Stimulated activated CD4-positive, alpha-beta T cell treated with anti-CD3 and anti-CD28 coated beads, Interleukin-1b, Interleukin-23, amount 100 ng/mL, for 4 hours (primary cell): ENCODE results near the gene SLC4A8.
A peak's percentile ranks its signal among the peaks of the same experiment; 100 is the strongest.

ENCODE experiments used
- DNase-seq, 2 donors: peaks; one replicate each; pipeline ENCODE4 v3.0.0-alpha.2; 2020; ENCODE audit warnings: low read depth in 2 of 2

SLC4A8 gene

GRCh38 chr12:51424662-51425539 is at the start of gene SLC4A8:
SLC4A8 (plus strand) TSS chr12:51424831; CDS start chr12:51424988, 157 bp downstream.
- peak; percentile 44 to 62 for DNase-seq

GRCh38 chr12:51374856-51375255 is 49.8 kb upstream of the SLC4A8 start:
- no peak for DNase-seq

- DNase-seq = no peak
Observed at GRCh38 chr12:51377099-51377984, 47.3 kb upstream of the SLC4A8 start.

GRCh38 chr12:51378749-51379148 is 45.9 kb upstream of the SLC4A8 start:
- DNase-seq = no peak

GRCh38 chr12:51379571-51379970 is 45.1 kb upstream of the SLC4A8 start:
- DNase-seq = no peak

- DNase-seq = no peak
Observed at GRCh38 chr12:51381226-51382079, 43.2 kb upstream of the SLC4A8 start.

- no peak for DNase-seq
Observed at GRCh38 chr12:51382173-51382572, 42.5 kb upstream of the SLC4A8 start.

GRCh38 chr12:51383269-51383905 is 41.2 kb upstream of the SLC4A8 start:
- DNase-seq = no peak

GRCh38 chr12:51386351-51386750 is 38.3 kb upstream of the SLC4A8 start:
- DNase-seq = no peak

GRCh38 chr12:51388069-51388799 is 36.4 kb upstream of the SLC4A8 start:
- no peak for DNase-seq

- no peak for DNase-seq
Observed at GRCh38 chr12:51388846-51389245, 35.8 kb upstream of the SLC4A8 start.

- DNase-seq = no peak
Observed at GRCh38 chr12:51389302-51389999, 35.2 kb upstream of the SLC4A8 start.

- DNase-seq = no peak
Observed at GRCh38 chr12:51390457-51390856, 34.2 kb upstream of the SLC4A8 start.

- DNase-seq = peak in 1 of 2 donors; percentile 24
Observed at GRCh38 chr12:51390891-51391282, 33.7 kb upstream of the SLC4A8 start.

- DNase-seq = peak; percentile 53 to 73
Observed at GRCh38 chr12:51391283-51392123, 33.1 kb upstream of the SLC4A8 start, which contains the start of gene GALNT6. GALNT6 (minus strand) TSS chr12:51391406; CDS start chr12:51379781, 11,625 bp downstream.

GRCh38 chr12:51392556-51393237 is 31.9 kb upstream of the SLC4A8 start:
- DNase-seq = peak in 1 of 2 donors; percentile 21

GRCh38 chr12:51393676-51394545 is 30.7 kb upstream of the SLC4A8 start:
- DNase-seq = peak; percentile 14 to 43
